Keratinocyte (primary cell): ENCODE measurements around the gene ARSB. TPM values are rescaled to one million over a fixed set of nuclear protein-coding genes. Genes with fewer than 3 reads are reported as not detected.

Source experiments
- DNase-seq: peaks from one replicate; pipeline ENCODE4 v3.0.0-alpha.2; 2011; ENCODE audit warnings: low read depth, missing footprints, low spot score
- FAIRE-seq: peaks from 2 replicates; lab custom pipeline; 2011; peaks lifted over from hg19 to GRCh38; lab: Jason Lieb, UNC
- H2AFZ ChIP-seq: 2 replicates; pipeline ENCODE4 v1.6.0; 2012; ENCODE audit warnings: low read length, control low read depth, inconsistent platforms; ENCODE audit not compliant: control insufficient read depth
- H3K27ac ChIP-seq: 2 replicates; pipeline ENCODE4 v1.5.1; 2011; ENCODE audit warnings: low read length; ENCODE audit not compliant: control insufficient read depth, insufficient read depth
- H3K27me3 ChIP-seq: 3 replicates; pipeline ENCODE4 v1.6.0; 2011; ENCODE audit warnings: low read length; ENCODE audit not compliant: control insufficient read depth, insufficient read depth; ENCODE audit errors: extremely low read depth
- H3K36me3 ChIP-seq, 2 experiments: 2 replicates in 1 of 2; 3 replicates in 1 of 2; pipeline ENCODE4 v1.5.1; 2011; ENCODE audit warnings: low read length in 2 of 2, mild to moderate bottlenecking in 1 of 2; ENCODE audit not compliant: control insufficient read depth in 2 of 2, insufficient read depth in 2 of 2; ENCODE audit errors: extremely low read depth in 1 of 2
- H3K4me1 ChIP-seq: 3 replicates; pipeline ENCODE4 v1.5.1; 2011; ENCODE audit warnings: low read length; ENCODE audit not compliant: control insufficient read depth, insufficient read depth; ENCODE audit errors: extremely low read depth
- H3K4me2 ChIP-seq: 3 replicates; pipeline ENCODE4 v1.6.0; 2011; ENCODE audit warnings: low read depth, low read length; ENCODE audit not compliant: control insufficient read depth, insufficient read depth; ENCODE audit errors: extremely low read depth
- H3K4me3 ChIP-seq, 3 experiments: fragments of 200-600 bp in 1 of 3; sonication (generic) in 1 of 3; 2 replicates in 2 of 3; 3 replicates in 1 of 3; pipeline ENCODE4 v1.5.1; 2011 to 2016; ENCODE audit warnings: low read length in 3 of 3, mild to moderate bottlenecking in 3 of 3, control low read depth in 2 of 3, inconsistent platforms in 1 of 3, low read depth in 1 of 3, mixed read lengths in 1 of 3, mixed run types in 1 of 3, moderate library complexity in 1 of 3; ENCODE audit not compliant: control insufficient read depth in 2 of 3, insufficient read depth in 2 of 3; ENCODE audit errors: extremely low read depth in 1 of 3
- H3K79me2 ChIP-seq: 2 replicates; pipeline ENCODE4 v1.6.0; 2012; ENCODE audit warnings: low read length; ENCODE audit not compliant: control insufficient read depth, insufficient read depth
- H3K9ac ChIP-seq: 3 replicates; pipeline ENCODE4 v1.6.0; 2011; ENCODE audit warnings: low read length; ENCODE audit not compliant: control insufficient read depth, insufficient read depth; ENCODE audit errors: extremely low read depth
- H3K9me1 ChIP-seq: 3 replicates; pipeline ENCODE4 v1.6.0; 2011; ENCODE audit warnings: low read length; ENCODE audit not compliant: control insufficient read depth, insufficient read depth; ENCODE audit errors: extremely low read depth
- H3K9me3 ChIP-seq: 2 replicates; pipeline ENCODE4 v1.5.1; 2012; ENCODE audit warnings: low read depth, low read length; ENCODE audit not compliant: control insufficient read depth
- H4K20me1 ChIP-seq: 3 replicates; pipeline ENCODE4 v1.6.0; 2011; ENCODE audit warnings: low read length; ENCODE audit not compliant: control insufficient read depth, insufficient read depth; ENCODE audit errors: extremely low read depth
- CTCF ChIP-seq, 3 experiments: IDR thresholded peaks in 1 of 3; conservative IDR thresholded peaks in 1 of 3; optimal IDR thresholded peaks in 1 of 3; 2 replicates in 2 of 3; 3 replicates in 1 of 3; pipeline versions ENCODE3 to v1.5.1; 2011; ENCODE audit warnings: low read length in 3 of 3, mild to moderate bottlenecking in 3 of 3, moderate library complexity in 2 of 3, control low read depth in 1 of 3, inconsistent platforms in 1 of 3; ENCODE audit not compliant: insufficient read depth in 2 of 3; ENCODE audit errors: extremely low read depth in 1 of 3
- EZH2 ChIP-seq: IDR thresholded peaks from one replicate; pipeline ENCODE4 v1.6.1; 2012; ENCODE audit warnings: inconsistent platforms, mild to moderate bottlenecking, low read length, moderate library complexity
- dilution Hi-C: fragments of 300-500 bp; cut with MboI; formaldehyde crosslinking; loops from one replicate; pipeline ENCODE4 v1.7.0; 2020; ENCODE audit warnings: low sequenced_read_pairs; ENCODE audit not compliant: extremely low pct_ligation_motif_present
- polyA plus RNA-seq, 5 experiments: library from polyadenylated mRNA; depleted of rRNA in 3 of 5; stranded (reverse) in 3 of 5; stranded (forward) in 1 of 5; unstranded in 1 of 5; fragments of >200 nt; gene quantifications; 1 replicate in 1 of 5; 2 replicates in 3 of 5; 3 replicates in 1 of 5; pipeline versions ENCODE4 v1.2.1 to v1.2.3, GENCODE V29; 2011 to 2012; ENCODE audit warnings: missing spikeins in 2 of 5, low read depth in 1 of 5, low replicate concordance in 1 of 5

Gene ARSB
- polyA plus RNA-seq, 1 donor (not counting 4 experiments of a cell fraction or from before 2014, with no cell fraction given), result 4.5 TPM

- FAIRE-seq, result no peak
Observed at GRCh38 chr5:78778538-78778937, 206.6 kb downstream of the ARSB start.

GRCh38 chr5:78777901-78778300 is 207.2 kb downstream of the ARSB start:
- H3K9ac ChIP-seq, result no peak overlapping the region
- no peak overlapping the region for H3K27ac ChIP-seq
- H3K4me1 ChIP-seq, result peaks cover 11% of the 10 kb centered on the region
- H3K36me3 ChIP-seq, result no peaks in the 10 kb centered on the region
- FAIRE-seq (no peak), DNase-seq (no peak)
- no peaks in the 10 kb centered on the region for H4K20me1 ChIP-seq
- dilution Hi-C loops, result no loop called here
- no peak for TF ChIP-seq CTCF (optimal IDR thresholded peaks at IDR 0.05 in 1 of 3, IDR thresholded peaks at IDR 0.05 in 1 of 3, conservative IDR thresholded peaks at IDR 0.05 in 1 of 3; ENCODE audit: extremely low read depth in 1 of 3, insufficient read depth in 2 of 3, low read length in 3 of 3)
- TF ChIP-seq EZH2, result no peak
- no peak overlapping the region for H2AFZ ChIP-seq
- H3K79me2 ChIP-seq, result no peaks in the 10 kb centered on the region
- H3K4me3 ChIP-seq, result no peak overlapping the region
- no peaks in the 10 kb centered on the region for H3K27me3 ChIP-seq
- H3K9me1 ChIP-seq, result no peaks in the 10 kb centered on the region
- no peaks in the 10 kb centered on the region for H3K9me3 ChIP-seq
- H3K4me2 ChIP-seq, result no peak overlapping the region

More at GRCh38 chr5:78778538-78778937, 206.6 kb downstream of the ARSB start:
- no peaks in the 10 kb centered on the region for H4K20me1 ChIP-seq
- H3K36me3 ChIP-seq, result no peaks in the 10 kb centered on the region
- H3K4me2 ChIP-seq, result no peak overlapping the region
- H3K9me1 ChIP-seq, result no peaks in the 10 kb centered on the region
- no peak overlapping the region for H2AFZ ChIP-seq
- dilution Hi-C loops, result no loop called here
- H3K79me2 ChIP-seq, result no peaks in the 10 kb centered on the region
- peaks cover 11% of the 10 kb centered on the region for H3K4me1 ChIP-seq
- TF ChIP-seq CTCF (optimal IDR thresholded peaks at IDR 0.05 in 1 of 3, IDR thresholded peaks at IDR 0.05 in 1 of 3, conservative IDR thresholded peaks at IDR 0.05 in 1 of 3; ENCODE audit: extremely low read depth in 1 of 3, insufficient read depth in 2 of 3, low read length in 3 of 3), result no peak
- TF ChIP-seq EZH2, result no peak
- no peaks in the 10 kb centered on the region for H3K27me3 ChIP-seq
- H3K4me3 ChIP-seq, result no peak overlapping the region
- no peak overlapping the region for H3K27ac ChIP-seq
- DNase-seq, result no peak
- no peaks in the 10 kb centered on the region for H3K9me3 ChIP-seq
- no peak overlapping the region for H3K9ac ChIP-seq
